HEK293 (cell line): ENCODE measurements around the gene NPHP4.

Experiments used
- CTCF ChIA-PET: fragments of 350-600 bp; formaldehyde crosslinking; extraction: SDS; loops from one replicate; lab custom pipeline; 2021; ENCODE audit warnings: antibody characterized with exemption; lab: Yijun Ruan, JAX
- POLR2A ChIA-PET: fragments of 300-600 bp; formaldehyde crosslinking; extraction: SDS; loops from one replicate; lab custom pipeline; 2020; ENCODE audit warnings: antibody characterized with exemption, inconsistent platforms; lab: Yijun Ruan, JAX
- H3K27ac ChIP-seq: fragments of 200-500 bp; sonication (Bioruptor generic); 2 replicates; pipeline ENCODE4 v1.5.1; 2014; ENCODE audit warnings: low read depth, low read length, control low read depth, inconsistent platforms; ENCODE audit errors: extremely low read depth
- H3K36me3 ChIP-seq, 2 experiments: fragments of 200-500 bp in 1 of 2; sonication (Bioruptor generic) in 1 of 2; 1 replicate in 1 of 2; 2 replicates in 1 of 2; pipeline ENCODE4 v1.5.1; 2014 to 2017; ENCODE audit warnings: inconsistent platforms in 2 of 2, low read length in 2 of 2; ENCODE audit not compliant: control insufficient read depth in 2 of 2, insufficient read depth in 1 of 2
- H3K4me1 ChIP-seq: fragments of 200-500 bp; sonication (Bioruptor generic); 2 replicates; pipeline ENCODE4 v1.5.1; 2014; ENCODE audit warnings: mild to moderate bottlenecking, low read length, inconsistent platforms; ENCODE audit not compliant: control insufficient read depth, insufficient read depth
- H3K4me3 ChIP-seq: 2 replicates; pipeline ENCODE4 v1.5.1; 2011; ENCODE audit warnings: low read depth, mild to moderate bottlenecking, control low read depth, low read length, moderate library complexity
- H3K9me3 ChIP-seq: fragments of 200-500 bp; sonication (Bioruptor generic); 2 replicates; pipeline ENCODE4 v1.5.1; 2014; ENCODE audit warnings: low read depth, low read length, inconsistent platforms; ENCODE audit not compliant: control insufficient read depth, insufficient read depth
- BCL11B ChIP-seq: fragments of 450-650 bp; formaldehyde crosslinking; IDR thresholded peaks from 2 replicates; pipeline ENCODE4 v1.5.1; 2016; ENCODE audit warnings: low read depth, missing biosample characterization, missing genetic modification characterization
- GLIS2 ChIP-seq: fragments of 450-650 bp; formaldehyde crosslinking; IDR thresholded peaks from 2 replicates; pipeline ENCODE4 v1.5.1; 2016; ENCODE audit warnings: missing biosample characterization, missing genetic modification characterization
- KLF10 ChIP-seq: fragments of 450-650 bp; IDR thresholded peaks from 2 replicates; pipeline ENCODE4 v1.5.1; 2018; ENCODE audit warnings: missing biosample characterization, mild to moderate bottlenecking, missing genetic modification characterization
- KLF8 ChIP-seq: fragments of 450-650 bp; formaldehyde crosslinking; IDR thresholded peaks from 2 replicates; pipeline ENCODE4 v1.5.1; 2016; ENCODE audit warnings: missing biosample characterization, missing genetic modification characterization
- MEIS1 ChIP-seq: sonication (generic); formaldehyde crosslinking; IDR thresholded peaks from 2 replicates; pipeline ENCODE4 v1.8.1; 2022; ENCODE audit warnings: missing genetic modification reagents, mild to moderate bottlenecking, borderline replicate concordance
- SALL2 ChIP-seq: fragments of 450-650 bp; formaldehyde crosslinking; IDR thresholded peaks from 2 replicates; pipeline ENCODE4 v1.5.0; 2017; ENCODE audit warnings: missing biosample characterization, mild to moderate bottlenecking, missing genetic modification characterization, borderline replicate concordance
- SCRT1 ChIP-seq: fragments of 450-650 bp; formaldehyde crosslinking; IDR thresholded peaks from 2 replicates; pipeline ENCODE4 v1.5.1; 2016; ENCODE audit warnings: missing biosample characterization, missing genetic modification characterization, borderline replicate concordance
- SETDB1 ChIP-seq: IDR thresholded peaks from one replicate; pipeline ENCODE4 v1.6.1; 2017; ENCODE audit warnings: mild to moderate bottlenecking, low read length, moderate library complexity, mixed read lengths; ENCODE audit not compliant: insufficient read length
- TCF7L2 ChIP-seq: IDR thresholded peaks from 2 replicates; pipeline ENCODE4 v1.6.1; 2011; ENCODE audit warnings: low read depth, mild to moderate bottlenecking, inconsistent platforms, low read length, moderate library complexity, borderline replicate concordance
- TRIM28 ChIP-seq: IDR thresholded peaks from 2 replicates; pipeline ENCODE4 v1.6.1; 2011; ENCODE audit warnings: low read length, control low read depth, borderline replicate concordance
- ZBTB20 ChIP-seq: fragments of 450-650 bp; formaldehyde crosslinking; IDR thresholded peaks from 2 replicates; pipeline ENCODE4 v1.5.1; 2016; ENCODE audit warnings: missing biosample characterization, missing genetic modification characterization
- ZBTB7A ChIP-seq: fragments of 450-650 bp; formaldehyde crosslinking; IDR thresholded peaks from 2 replicates; pipeline ENCODE4 v1.5.1; 2016; ENCODE audit warnings: low read depth, missing biosample characterization, missing genetic modification characterization
- ZEB2 ChIP-seq: fragments of 450-650 bp; formaldehyde crosslinking; IDR thresholded peaks from 2 replicates; pipeline ENCODE4 v1.5.1; 2016; ENCODE audit warnings: missing biosample characterization, missing genetic modification characterization
- ZIC2 ChIP-seq: fragments of 450-650 bp; formaldehyde crosslinking; IDR thresholded peaks from 2 replicates; pipeline ENCODE4 v1.5.1; 2016; ENCODE audit warnings: missing biosample characterization, missing genetic modification characterization
- ZNF214 ChIP-seq: fragments of 450-650 bp; formaldehyde crosslinking; IDR thresholded peaks from 2 replicates; pipeline ENCODE4 v1.5.1; 2017; ENCODE audit warnings: missing biosample characterization, mild to moderate bottlenecking, missing genetic modification characterization, borderline replicate concordance
- ZNF335 ChIP-seq: fragments of 450-650 bp; formaldehyde crosslinking; conservative IDR thresholded peaks from 2 replicates; pipeline ENCODE4 v1.5.1; 2016; ENCODE audit warnings: missing biosample characterization, missing genetic modification characterization
- ZNF341 ChIP-seq: fragments of 450-650 bp; formaldehyde crosslinking; IDR thresholded peaks from 2 replicates; pipeline ENCODE4; 2016; ENCODE audit warnings: low read depth, missing biosample characterization, missing genetic modification characterization
- ZNF366 ChIP-seq: fragments of 450-650 bp; formaldehyde crosslinking; conservative IDR thresholded peaks from 2 replicates; pipeline ENCODE4 v1.5.1; 2016; ENCODE audit warnings: missing biosample characterization, missing genetic modification characterization
- ZNF433 ChIP-seq: fragments of 450-650 bp; formaldehyde crosslinking; IDR thresholded peaks from 2 replicates; pipeline ENCODE4 v1.5.1; 2016; ENCODE audit warnings: missing biosample characterization, missing genetic modification characterization, low read depth
- ZNF558 ChIP-seq: fragments of 450-650 bp; formaldehyde crosslinking; IDR thresholded peaks from 2 replicates; pipeline ENCODE4 v1.5.1; 2016; ENCODE audit warnings: missing biosample characterization, missing genetic modification characterization
- ZNF629 ChIP-seq: fragments of 450-650 bp; formaldehyde crosslinking; IDR thresholded peaks from 2 replicates; pipeline ENCODE4 v1.5.1; 2017; ENCODE audit warnings: missing biosample characterization, missing genetic modification characterization
- ZNF645 ChIP-seq: fragments of 450-650 bp; formaldehyde crosslinking; IDR thresholded peaks from 2 replicates; pipeline ENCODE4; 2016; ENCODE audit warnings: missing biosample characterization, missing genetic modification characterization
- ZNF660 ChIP-seq: fragments of 450-650 bp; IDR thresholded peaks from 2 replicates; pipeline ENCODE4 v1.5.1; 2018; ENCODE audit warnings: missing biosample characterization, mild to moderate bottlenecking, missing genetic modification characterization
- ZNF664 ChIP-seq: fragments of 450-650 bp; formaldehyde crosslinking; IDR thresholded peaks from 2 replicates; pipeline ENCODE4 v1.5.1; 2016; ENCODE audit warnings: missing biosample characterization, missing genetic modification characterization
- ZNF670 ChIP-seq: fragments of 450-650 bp; formaldehyde crosslinking; IDR thresholded peaks from 2 replicates; pipeline ENCODE4 v1.5.1; 2016; ENCODE audit warnings: missing biosample characterization, missing genetic modification characterization, low read depth
- ZNF701 ChIP-seq: fragments of 450-650 bp; formaldehyde crosslinking; IDR thresholded peaks from 2 replicates; pipeline ENCODE4 v1.5.1; 2016; ENCODE audit warnings: missing biosample characterization, missing genetic modification characterization
- ZNF785 ChIP-seq: fragments of 450-650 bp; formaldehyde crosslinking; IDR thresholded peaks from 2 replicates; pipeline ENCODE4 v1.5.1; 2016; ENCODE audit warnings: missing biosample characterization, missing genetic modification characterization
- ZNF792 ChIP-seq: fragments of 450-650 bp; formaldehyde crosslinking; IDR thresholded peaks from 2 replicates; pipeline ENCODE4 v1.5.1; 2016; ENCODE audit warnings: missing biosample characterization, missing genetic modification characterization
- ZNF843 ChIP-seq: fragments of 450-650 bp; formaldehyde crosslinking; IDR thresholded peaks from 2 replicates; pipeline ENCODE4 v1.5.1; 2016; ENCODE audit warnings: missing biosample characterization, missing genetic modification characterization
- TF ChIP-seq, protein P1 (sequence below): fragments of 450-650 bp; formaldehyde crosslinking; IDR thresholded peaks from 2 replicates; pipeline ENCODE4 v1.5.1; 2016; ENCODE audit warnings: missing biosample characterization, missing genetic modification characterization
- TF ChIP-seq, protein P2 (sequence below): sonication (generic); formaldehyde crosslinking; IDR thresholded peaks from 2 replicates; pipeline ENCODE4 v1.8.1; 2022; ENCODE audit warnings: mild to moderate bottlenecking, moderate library complexity, missing genetic modification reagents
- TF ChIP-seq, protein P3 (sequence below): fragments of 450-650 bp; formaldehyde crosslinking; IDR thresholded peaks from 2 replicates; pipeline ENCODE4 v1.5.1; 2016; ENCODE audit warnings: missing biosample characterization, missing genetic modification characterization

The NPHP4 gene

DNA sequence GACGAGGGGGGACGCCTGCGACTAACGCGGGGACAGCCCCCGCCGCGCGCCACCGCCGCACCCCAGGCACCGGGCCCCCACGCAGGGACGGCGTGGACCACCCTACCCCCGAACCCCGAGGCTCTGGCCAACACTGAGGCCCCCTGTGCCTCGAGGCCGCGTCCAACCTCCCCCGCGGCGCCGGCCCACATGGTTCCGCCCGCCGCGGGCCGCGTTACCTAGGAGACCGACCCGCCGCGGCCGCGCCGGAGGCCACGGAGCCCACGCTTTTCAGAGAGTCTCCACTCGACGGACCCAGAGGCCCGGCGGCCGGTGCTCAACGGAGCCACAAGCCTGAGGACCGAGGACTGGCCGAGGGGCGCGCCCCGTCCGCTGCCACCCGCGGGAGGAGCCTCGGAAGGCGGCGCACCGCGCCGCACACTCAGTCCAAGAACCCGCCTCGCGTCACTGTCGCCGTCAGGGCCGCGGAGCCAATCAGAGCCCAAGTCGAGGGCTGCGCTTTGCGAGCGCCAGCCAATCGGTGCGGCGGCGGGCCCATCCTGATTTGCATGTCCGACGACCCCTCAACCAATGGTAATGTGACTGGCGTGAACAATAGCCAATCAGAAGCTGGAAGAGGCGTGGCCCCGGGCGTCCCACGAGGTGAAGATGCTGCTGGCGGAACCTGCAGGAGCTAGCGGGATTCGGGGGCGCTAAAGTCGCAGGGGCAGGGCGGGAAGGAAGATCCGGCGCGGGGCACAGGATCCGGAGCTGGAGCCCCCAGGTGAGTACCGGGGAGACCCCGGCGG, at the start of gene NPHP4:
TSS of gene NPHP4 (minus strand) at position 400 of the 788 bp plus-strand sequence. CDS start 6,136 bp downstream, outside the sequence.
- ChIA-PET CTCF (interaction anchor here (0.6 to 0.8 kb wide), 2 partner anchors 11 to 15 kb away, joined by 3 to 4 read pairs; no protein-coding TSS in a partner anchor), POLR2A (interaction anchor here (0.8 to 2.3 kb wide), 3 partner anchors 9 to 12 kb away, joined by 6 to 11 read pairs (median 9); no protein-coding TSS in a partner anchor)
- H3K36me3 ChIP-seq, result peaks cover 0 to 8% of the 10 kb centered on the region in 2 experiments; a peak in 1 of 3 replicates
- H3K9me3 ChIP-seq, result no peaks in the 10 kb centered on the region
- H3K4me1 ChIP-seq, result no peaks in the 10 kb centered on the region
- peak within 1 kb of the TSS; percentile 77 for H3K4me3 ChIP-seq
- H3K27ac ChIP-seq, result peak within 1 kb of the TSS; percentile 52; the same call in 1 of the 2 replicates
- no peak for TF ChIP-seq ZNF214
- no peak; the same call in 1 of the 2 replicates for TF ChIP-seq TCF7L2
- no peak; the same call in 1 of the 2 replicates for TF ChIP-seq ZNF660 (tag by site-specific recombination)
- no peak for TF ChIP-seq ZNF701 (tag by site-specific recombination)
- TF ChIP-seq ZNF341 (tag by site-specific recombination), result peak; percentile 53; the same call in 1 of the 2 replicates
- peak; percentile 49; the same call in 1 of the 2 replicates for TF ChIP-seq SALL2
- TF ChIP-seq, protein P1, sequence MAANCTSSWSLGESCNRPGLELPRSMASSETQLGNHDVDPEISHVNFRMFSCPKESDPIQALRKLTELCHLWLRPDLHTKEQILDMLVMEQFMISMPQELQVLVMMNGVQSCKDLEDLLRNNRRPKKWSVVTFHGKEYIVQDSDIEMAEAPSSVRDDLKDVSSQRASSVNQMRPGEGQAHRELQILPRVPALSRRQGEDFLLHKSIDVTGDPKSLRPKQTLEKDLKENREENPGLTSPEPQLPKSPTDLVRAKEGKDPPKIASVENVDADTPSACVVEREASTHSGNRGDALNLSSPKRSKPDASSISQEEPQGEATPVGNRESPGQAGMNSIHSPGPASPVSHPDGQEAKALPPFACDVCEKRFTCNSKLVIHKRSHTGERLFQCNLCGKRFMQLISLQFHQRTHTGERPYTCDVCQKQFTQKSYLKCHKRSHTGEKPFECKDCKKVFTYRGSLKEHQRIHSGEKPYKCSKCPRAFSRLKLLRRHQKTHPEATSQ, result peak; percentile 71; the same call in 1 of the 2 replicates
- TF ChIP-seq GLIS2 (tag by site-specific recombination), result peak; percentile 82
- TF ChIP-seq ZBTB20 (tag by site-specific recombination), result no peak
- TF ChIP-seq ZNF558 (tag by site-specific recombination), result no peak
- peak; percentile 42; the same call in 1 of the 2 replicates for TF ChIP-seq KLF10
- TF ChIP-seq KLF8 (tag by site-specific recombination), result peak; percentile 71
- TF ChIP-seq ZNF843 (tag by site-specific recombination), result no peak
- peak; percentile 29 for TF ChIP-seq ZNF335 (tag by site-specific recombination)
- no peak for TF ChIP-seq TRIM28
- TF ChIP-seq MEIS1 (CRISPR knock-in tag), result no peak
- no peak for TF ChIP-seq ZNF433 (tag by site-specific recombination)
- TF ChIP-seq SETDB1, result no peak
- no peak for TF ChIP-seq ZNF792 (tag by site-specific recombination)
- no peak for TF ChIP-seq ZNF670 (tag by site-specific recombination)
- TF ChIP-seq ZNF629 (tag by site-specific recombination), result peak; percentile 86
- TF ChIP-seq ZBTB7A (tag by site-specific recombination), result 0 out of 2 replicates have a peak, but pooled peaks have one; percentile 13
- TF ChIP-seq ZNF645 (tag by site-specific recombination), result no peak
- no peak for TF ChIP-seq BCL11B
- peak; percentile 90 for TF ChIP-seq ZEB2
- TF ChIP-seq, protein P2, sequence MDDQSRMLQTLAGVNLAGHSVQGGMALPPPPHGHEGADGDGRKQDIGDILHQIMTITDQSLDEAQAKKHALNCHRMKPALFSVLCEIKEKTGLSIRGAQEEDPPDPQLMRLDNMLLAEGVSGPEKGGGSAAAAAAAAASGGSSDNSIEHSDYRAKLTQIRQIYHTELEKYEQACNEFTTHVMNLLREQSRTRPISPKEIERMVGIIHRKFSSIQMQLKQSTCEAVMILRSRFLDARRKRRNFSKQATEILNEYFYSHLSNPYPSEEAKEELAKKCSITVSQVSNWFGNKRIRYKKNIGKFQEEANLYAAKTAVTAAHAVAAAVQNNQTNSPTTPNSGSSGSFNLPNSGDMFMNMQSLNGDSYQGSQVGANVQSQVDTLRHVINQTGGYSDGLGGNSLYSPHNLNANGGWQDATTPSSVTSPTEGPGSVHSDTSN (CRISPR knock-in tag), result peak; percentile 98
- TF ChIP-seq ZNF366 (tag by site-specific recombination), result no peak
- no peak for TF ChIP-seq ZNF785 (tag by site-specific recombination)
- peak; percentile 23; the same call in 1 of the 2 replicates for TF ChIP-seq ZIC2
- TF ChIP-seq SCRT1 (tag by site-specific recombination), result no peak
- TF ChIP-seq ZNF664, result no peak
- TF ChIP-seq, protein P3, sequence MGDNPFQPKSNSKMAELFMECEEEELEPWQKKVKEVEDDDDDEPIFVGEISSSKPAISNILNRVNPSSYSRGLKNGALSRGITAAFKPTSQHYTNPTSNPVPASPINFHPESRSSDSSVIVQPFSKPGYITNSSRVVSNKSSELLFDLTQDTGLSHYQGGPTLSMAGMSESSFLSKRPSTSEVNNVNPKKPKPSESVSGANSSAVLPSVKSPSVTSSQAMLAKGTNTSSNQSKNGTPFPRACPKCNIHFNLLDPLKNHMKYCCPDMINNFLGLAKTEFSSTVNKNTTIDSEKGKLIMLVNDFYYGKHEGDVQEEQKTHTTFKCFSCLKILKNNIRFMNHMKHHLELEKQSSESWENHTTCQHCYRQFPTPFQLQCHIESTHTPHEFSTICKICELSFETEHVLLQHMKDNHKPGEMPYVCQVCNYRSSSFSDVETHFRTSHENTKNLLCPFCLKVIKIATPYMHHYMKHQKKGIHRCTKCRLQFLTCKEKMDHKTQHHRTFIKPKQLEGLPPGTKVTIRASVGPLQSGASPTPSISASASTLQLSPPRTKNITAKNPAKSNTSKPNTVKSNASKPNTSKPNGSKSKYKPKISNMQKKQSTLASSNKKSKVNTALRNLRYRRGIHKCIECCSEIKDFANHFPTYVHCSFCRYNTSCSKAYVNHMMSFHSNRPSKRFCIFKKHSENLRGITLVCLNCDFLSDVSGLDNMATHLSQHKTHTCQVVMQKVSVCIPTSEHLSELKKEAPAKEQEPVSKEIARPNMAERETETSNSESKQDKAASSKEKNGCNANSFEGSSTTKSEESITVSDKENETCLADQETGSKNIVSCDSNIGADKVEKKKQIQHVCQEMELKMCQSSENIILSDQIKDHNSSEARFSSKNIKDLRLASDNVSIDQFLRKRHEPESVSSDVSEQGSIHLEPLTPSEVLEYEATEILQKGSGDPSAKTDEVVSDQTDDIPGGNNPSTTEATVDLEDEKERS, result no peak
